Activated CD8-positive, alpha-beta memory T cell treated with anti-CD3 and anti-CD28 coated beads for 4 hours (primary cell): Measurements from ENCODE around the gene ERLIN1.
"Not testable (repeated sequence)": the region's sequence is repeated elsewhere in the genome, so short reads cannot be mapped to it uniquely, and the experiment has no call there.

Experiments
- DNase-seq, 2 donors: peaks; one replicate each; pipeline ENCODE4 v3.0.0-alpha.2; 2020; ENCODE audit warnings: low read depth in 2 of 2

Gene ERLIN1

GRCh38 chr10:100133801-100134200 lies 52.0 kb downstream of the ERLIN1 start:
- no peak for DNase-seq

GRCh38 chr10:100132427-100132826 lies 53.4 kb downstream of the ERLIN1 start:
- DNase-seq = no peak

- DNase-seq = no peak
Measured at GRCh38 chr10:100131571-100131970, 54.3 kb downstream of the ERLIN1 start.

- DNase-seq = no peak
Measured at GRCh38 chr10:100130831-100131230, 55.0 kb downstream of the ERLIN1 start.

- DNase-seq = no peak
Measured at GRCh38 chr10:100129424-100129823, 56.4 kb downstream of the ERLIN1 start.

- no peak for DNase-seq
Measured at GRCh38 chr10:100128951-100129350, 56.9 kb downstream of the ERLIN1 start.

GRCh38 chr10:100125335-100125734 lies 60.5 kb downstream of the ERLIN1 start:
- DNase-seq = not testable (repeated sequence)

- DNase-seq = no peak
Measured at GRCh38 chr10:100124097-100124496, 61.7 kb downstream of the ERLIN1 start.

GRCh38 chr10:100122780-100123179 lies 63.0 kb downstream of the ERLIN1 start:
- DNase-seq = no peak

- DNase-seq = no peak
Measured at GRCh38 chr10:100120550-100120949, 65.3 kb downstream of the ERLIN1 start.

- no peak for DNase-seq
Measured at GRCh38 chr10:100119726-100120125, 66.1 kb downstream of the ERLIN1 start.

GRCh38 chr10:100114976-100115770 lies 70.7 kb downstream of the ERLIN1 start:
- no peak for DNase-seq

- no peak for DNase-seq
Measured at GRCh38 chr10:100114460-100114859, 71.4 kb downstream of the ERLIN1 start.

- DNase-seq = no peak
Measured at GRCh38 chr10:100109670-100110069, 76.2 kb downstream of the ERLIN1 start.

- no peak for DNase-seq
Measured at GRCh38 chr10:100106865-100107264, 79.0 kb downstream of the ERLIN1 start.

GRCh38 chr10:100104300-100104699 lies 81.5 kb downstream of the ERLIN1 start:
- no peak for DNase-seq

- DNase-seq = no peak
Measured at GRCh38 chr10:100103581-100103980, 82.2 kb downstream of the ERLIN1 start.

GRCh38 chr10:100101192-100102076 lies 84.4 kb downstream of the ERLIN1 start:
- DNase-seq = no peak

GRCh38 chr10:100100651-100101184 lies 85.1 kb downstream of the ERLIN1 start:
- DNase-seq = no peak
